ENCODE data around the gene BCLAF1. TPM values are rescaled to one million over a fixed set of nuclear protein-coding genes. Genes with fewer than 3 reads are reported as not detected.

Gene BCLAF1
- total and polyA plus RNA-seq, 9 of the 15 experiments (the other 6 are each of a cell fraction or from before 2014, with no cell fraction given) = 65.4 to 286 (median 165) TPM

DNA sequence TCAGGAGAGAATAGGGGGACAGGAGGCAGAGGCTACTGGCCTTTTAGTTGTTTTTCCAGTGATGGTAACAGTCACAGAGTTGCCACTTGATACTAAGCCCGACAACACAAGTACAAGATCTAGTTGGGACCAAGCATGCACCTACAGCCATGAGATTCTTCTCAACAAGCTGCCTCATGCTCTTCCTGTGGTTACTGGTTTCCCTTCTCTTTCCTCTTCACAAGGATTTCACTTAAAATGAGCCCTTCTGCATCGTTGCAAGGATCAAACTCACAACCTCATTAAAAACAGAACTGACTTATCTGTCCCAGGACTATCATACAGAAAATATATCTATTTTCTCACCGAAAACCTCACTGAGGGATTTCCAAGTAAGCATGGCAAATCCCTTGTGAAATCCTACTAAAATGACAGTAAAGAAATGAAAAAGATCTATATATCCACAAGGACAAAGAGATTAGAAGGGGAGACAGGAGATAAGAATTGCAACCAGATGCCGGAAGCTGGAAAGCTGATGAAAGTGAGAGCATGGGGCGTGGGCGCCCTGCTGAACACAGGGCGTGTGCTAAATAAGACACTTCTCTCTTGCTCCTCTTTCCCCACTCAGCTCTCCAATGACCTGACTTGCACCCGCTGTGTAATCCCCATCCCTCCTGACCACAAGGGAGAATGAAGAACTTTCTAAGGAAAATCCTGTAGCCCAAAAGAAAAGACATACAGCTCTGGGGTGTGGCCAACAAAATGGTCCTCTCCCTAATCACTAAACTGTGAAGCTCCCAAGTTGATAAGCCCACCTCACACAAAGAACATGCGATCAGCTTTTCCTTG, 53.0 kb downstream of the BCLAF1 start (continued):
- TF ChIP-seq ZKSCAN1 (IDR thresholded peaks at IDR 0.05; ENCODE audit: low read depth, low read length) (no peak), RHOXF2B (CRISPR knock-in tag; conservative IDR thresholded peaks at IDR 0.05) (no peak), SAP30 (IDR thresholded peaks at IDR 0.05; ENCODE audit: borderline replicate concordance, insufficient read depth, low read depth, low read length, poor library complexity, severe bottlenecking) (no peak), SREBF1 (IDR thresholded peaks at IDR 0.05; ENCODE audit: borderline replicate concordance, low read depth, low read length) (no peak), ZNF316 (IDR thresholded peaks at IDR 0.05) (no peak), MYBL2 (IDR thresholded peaks at IDR 0.05; ENCODE audit: low read depth) (no peak), MYBL2 (CRISPR knock-in tag; IDR thresholded peaks at IDR 0.05; ENCODE audit: borderline replicate concordance) (no peak), HOXB6 (CRISPR knock-in tag; IDR thresholded peaks at IDR 0.05; ENCODE audit: borderline replicate concordance) (no peak), JUND (IDR thresholded peaks at IDR 0.05; ENCODE audit: borderline replicate concordance, low read depth, low read length) (peak; percentile 79), JUND (tag; IDR thresholded peaks at IDR 0.05; ENCODE audit: borderline replicate concordance, low read depth, low read length) (peak; percentile 78; the same call in 2 of the 3 replicates), ZNF197 (CRISPR knock-in tag; IDR thresholded peaks at IDR 0.05; ENCODE audit: low read depth) (no peak; the same call in 1 of the 2 replicates), ZNF3 (CRISPR knock-in tag; IDR thresholded peaks at IDR 0.05) (no peak), SAFB (IDR thresholded peaks at IDR 0.05; ENCODE audit: borderline replicate concordance, low read depth, low read length) (no peak), IFI16 (CRISPR knock-in tag; IDR thresholded peaks at IDR 0.05) (no peak), TAF7 (tag; IDR thresholded peaks at IDR 0.05) (no peak; the same call in 1 of the 2 replicates), RB1 (IDR thresholded peaks at IDR 0.05; ENCODE audit: low read depth) (no peak), ZZZ3 (IDR thresholded peaks at IDR 0.05) (no peak), FUS (optimal IDR thresholded peaks at IDR 0.05; ENCODE audit: low read depth, low read length) (no peak), MTF1 (CRISPR knock-in tag; IDR thresholded peaks at IDR 0.05; ENCODE audit: borderline replicate concordance) (no peak), ELF2 (CRISPR knock-in tag; IDR thresholded peaks at IDR 0.05) (no peak), SNRNP70 (optimal IDR thresholded peaks at IDR 0.05; ENCODE audit: low read depth, low read length) (no peak)
- TF ChIP-seq, protein P1, sequence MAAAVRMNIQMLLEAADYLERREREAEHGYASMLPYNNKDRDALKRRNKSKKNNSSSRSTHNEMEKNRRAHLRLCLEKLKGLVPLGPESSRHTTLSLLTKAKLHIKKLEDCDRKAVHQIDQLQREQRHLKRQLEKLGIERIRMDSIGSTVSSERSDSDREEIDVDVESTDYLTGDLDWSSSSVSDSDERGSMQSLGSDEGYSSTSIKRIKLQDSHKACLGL (CRISPR knock-in tag; IDR thresholded peaks at IDR 0.05; ENCODE audit: borderline replicate concordance, poor library complexity, severe bottlenecking) = no peak
- TF ChIP-seq, protein P2, sequence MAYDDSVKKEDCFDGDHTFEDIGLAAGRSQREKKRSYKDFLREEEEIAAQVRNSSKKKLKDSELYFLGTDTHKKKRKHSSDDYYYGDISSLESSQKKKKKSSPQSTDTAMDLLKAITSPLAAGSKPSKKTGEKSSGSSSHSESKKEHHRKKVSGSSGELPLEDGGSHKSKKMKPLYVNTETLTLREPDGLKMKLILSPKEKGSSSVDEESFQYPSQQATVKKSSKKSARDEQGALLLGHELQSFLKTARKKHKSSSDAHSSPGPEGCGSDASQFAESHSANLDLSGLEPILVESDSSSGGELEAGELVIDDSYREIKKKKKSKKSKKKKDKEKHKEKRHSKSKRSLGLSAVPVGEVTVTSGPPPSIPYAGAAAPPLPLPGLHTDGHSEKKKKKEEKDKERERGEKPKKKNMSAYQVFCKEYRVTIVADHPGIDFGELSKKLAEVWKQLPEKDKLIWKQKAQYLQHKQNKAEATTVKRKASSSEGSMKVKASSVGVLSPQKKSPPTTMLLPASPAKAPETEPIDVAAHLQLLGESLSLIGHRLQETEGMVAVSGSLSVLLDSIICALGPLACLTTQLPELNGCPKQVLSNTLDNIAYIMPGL (CRISPR knock-in tag; IDR thresholded peaks at IDR 0.05) = no peak
- TF ChIP-seq, protein P3, sequence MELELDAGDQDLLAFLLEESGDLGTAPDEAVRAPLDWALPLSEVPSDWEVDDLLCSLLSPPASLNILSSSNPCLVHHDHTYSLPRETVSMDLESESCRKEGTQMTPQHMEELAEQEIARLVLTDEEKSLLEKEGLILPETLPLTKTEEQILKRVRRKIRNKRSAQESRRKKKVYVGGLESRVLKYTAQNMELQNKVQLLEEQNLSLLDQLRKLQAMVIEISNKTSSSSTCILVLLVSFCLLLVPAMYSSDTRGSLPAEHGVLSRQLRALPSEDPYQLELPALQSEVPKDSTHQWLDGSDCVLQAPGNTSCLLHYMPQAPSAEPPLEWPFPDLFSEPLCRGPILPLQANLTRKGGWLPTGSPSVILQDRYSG (tag; conservative IDR thresholded peaks at IDR 0.05; ENCODE audit: low read depth) = no peak
- TF ChIP-seq, protein P4, sequence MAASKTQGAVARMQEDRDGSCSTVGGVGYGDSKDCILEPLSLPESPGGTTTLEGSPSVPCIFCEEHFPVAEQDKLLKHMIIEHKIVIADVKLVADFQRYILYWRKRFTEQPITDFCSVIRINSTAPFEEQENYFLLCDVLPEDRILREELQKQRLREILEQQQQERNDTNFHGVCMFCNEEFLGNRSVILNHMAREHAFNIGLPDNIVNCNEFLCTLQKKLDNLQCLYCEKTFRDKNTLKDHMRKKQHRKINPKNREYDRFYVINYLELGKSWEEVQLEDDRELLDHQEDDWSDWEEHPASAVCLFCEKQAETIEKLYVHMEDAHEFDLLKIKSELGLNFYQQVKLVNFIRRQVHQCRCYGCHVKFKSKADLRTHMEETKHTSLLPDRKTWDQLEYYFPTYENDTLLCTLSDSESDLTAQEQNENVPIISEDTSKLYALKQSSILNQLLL (CRISPR knock-in tag; IDR thresholded peaks at IDR 0.05; ENCODE audit: borderline replicate concordance) = no peak
